Pancreas (tissue), 10 donors: ENCODE results near the gene MRPS6. TPM values are rescaled to one million over a fixed set of nuclear protein-coding genes. Genes with fewer than 3 reads are reported as not detected.
A peak's percentile ranks its signal among the peaks of the same experiment; 100 is the strongest.

ENCODE experiments used
- ATAC-seq, 4 donors: fragments of 200-7000 bp; cut with Tn5 transposase; one replicate each; pipeline versions ENCODE4 v1.8.0 to v1.9.1; 2020; ENCODE audit warnings: mild to moderate bottlenecking in 4 of 4, moderate library complexity in 4 of 4
- DNase-seq, 6 donors: peaks; one replicate each; pipeline ENCODE4 v3.0.0-alpha.2; 2020
- FAIRE-seq: peaks from 2 replicates; lab custom pipeline; 2012; peaks lifted over from hg19 to GRCh38; lab: Jason Lieb, UNC
- H3K27ac ChIP-seq, 4 donors: fragments of 200-600 bp; sonication (generic); 1 replicate in 3 of 4; 2 replicates in 1 of 4; pipeline versions ENCODE4 v1.5.0 to v1.8.0; 2020
- H3K27me3 ChIP-seq, 4 donors: fragments of 200-600 bp; one replicate each; pipeline ENCODE4 v1.8.0; 2021
- H3K36me3 ChIP-seq, 3 donors: fragments of 200-600 bp; sonication (generic) in 1 of 3; one replicate each; pipeline versions ENCODE4 v1.5.0 to v1.8.0; 2020 to 2021
- H3K4me1 ChIP-seq, 3 donors: fragments of 200-600 bp; one replicate each; pipeline ENCODE4 v1.8.0; 2021
- H3K4me3 ChIP-seq, 4 donors: fragments of 200-600 bp; sonication (generic) in 2 of 4; one replicate each; pipeline versions ENCODE4 v1.5.0 to v1.8.0; 2020 to 2021
- H3K9me3 ChIP-seq, 4 donors: fragments of 200-600 bp; one replicate each; pipeline ENCODE4 v1.8.0; 2021
- CTCF ChIP-seq, 4 donors: fragments of 200-600 bp; sonication (generic) in 3 of 4; IDR thresholded peaks; one replicate each; pipeline versions ENCODE4 v1.5.0 to v1.8.0; 2021; ENCODE audit warnings: antibody characterized with exemption in 4 of 4
- WGBS, 2 donors: extraction: QIAGEN DNeasy Blood & Tissue Kit; methylation state at CpG; one replicate each; pipeline ENCODE4 v1.1.7; 2013; 5-methylcytosine and 5-hydroxymethylcytosine counted together
- intact Hi-C, 3 donors: fragments of 100-400 bp; cut with DNase I; formaldehyde crosslinking; loops; one replicate each; pipeline versions ENCODE4 v1.11.1 to v1.14.2; 2022
- polyA plus RNA-seq, 2 donors: library from polyadenylated mRNA; stranded (reverse); fragments of 200-250 nt; gene quantifications; one replicate each; pipeline ENCODE4 v1.2.3, GENCODE V29; 2013
- total RNA-seq, 6 donors: library from RNA; stranded (reverse); fragmentation: NEBNext Ultra II Directional in 4 of 6; extraction: Animal tissue kit (Norgen Biotek cat#: 25700) in 4 of 6; gene quantifications; one replicate each; pipeline versions ENCODE4 v1.2.1 to v1.2.4, GENCODE V29; 2021 to 2023
- donor health status: healthy with polysubstance abuse.
- donor health status: DM: no; HTN: no; CAD: no; lungs with moderate emphysema.
- donor health status: DM: no; HTN: no; CAD: no.
- donor health status: control.
- donor health status: control.
- donor health status: Bipolar disorder and iron deficiency.
- donor health status: DM: yes; HTN: yes; CAD: no.
- donor health status: DM: no; HTN: no; CAD: no.
- donor health status: DM: no; HTN: no; CAD: no.
- donor health status: DM: yes; HTN: yes; CAD: no.

The MRPS6 gene
- total RNA-seq, result 10 to 100 TPM in 5 of 6 donors, 1 to 10 TPM in 1; 9.9 to 14.5 (median 12.3) TPM
- polyA plus RNA-seq, result 10 to 100 TPM; 16.9 to 18.5 TPM

- Histone ChIP-seq H3K36me3 (no peaks in the 10 kb centered on the region), H3K4me1 (peaks cover 7 to 19% (median 9%) of the 10 kb centered on the region in 3 donors), H3K27me3 (no peaks in the 10 kb centered on the region), H3K9me3 (no peaks in the 10 kb centered on the region), H3K27ac (peak within 1 kb of the TSS; percentile 76 to 92 (median 86)), H3K4me3 (peak within 1 kb of the TSS; percentile 48 to 70 (median 66))
- 0% methylated on average over 20 to 104 of the region's 104 CpGs for WGBS, 2 donors
- intact Hi-C loops, result no loop called here
- FAIRE-seq (no peak), ATAC-seq (peak; percentile 80 to 89 (median 84)), DNase-seq (peak; percentile 82 to 95 (median 90))
- TF ChIP-seq CTCF (IDR thresholded peaks at IDR 0.05), result no peak
These were observed at the start of gene MRPS6, which contains the start of gene SLC5A3 for GRCh38 chr21:34073032-34073748. TSS of gene MRPS6 (plus strand) at chr21:34073578. CDS start at chr21:34073701, 123 bp downstream. TSS of gene SLC5A3 (plus strand) at chr21:34073578. CDS start at chr21:34095199, 21,621 bp downstream.

- Histone ChIP-seq H3K27ac (no peak overlapping the region), H3K9me3 (no peaks in the 10 kb centered on the region), H3K4me1 (peaks cover 0 to 7% (median 0%) of the 10 kb centered on the region in 3 donors), H3K27me3 (no peaks in the 10 kb centered on the region), H3K36me3 (no peaks in the 10 kb centered on the region), H3K4me3 (no peak overlapping the region)
- no peak for TF ChIP-seq CTCF (IDR thresholded peaks at IDR 0.05)
- DNase-seq (no peak), FAIRE-seq (no peak), ATAC-seq (no peak)
- WGBS, 2 donors, result 69 to 75% methylated on average over 8 of the region's 8 CpGs
- intact Hi-C loops, result no loop called here
These were observed 49.5 kb upstream of the MRPS6 start for GRCh38 chr21:34023691-34024373.

- whole genome bisulfite sequencing, 2 donors, result 93 to 95% methylated on average over 3 of the region's 3 CpGs
- Histone ChIP-seq H3K27ac (no peak overlapping the region), H3K27me3 (no peaks in the 10 kb centered on the region), H3K4me3 (no peak overlapping the region), H3K4me1 (peaks cover 0 to 7% (median 0%) of the 10 kb centered on the region in 3 donors), H3K9me3 (no peaks in the 10 kb centered on the region), H3K36me3 (no peaks in the 10 kb centered on the region)
- TF ChIP-seq CTCF (IDR thresholded peaks at IDR 0.05), result no peak
- intact Hi-C loops, result no loop called here
- FAIRE-seq (no peak), DNase-seq (no peak), ATAC-seq (no peak)
These were observed 49.0 kb upstream of the MRPS6 start for GRCh38 chr21:34024374-34024693.

GRCh38 chr21:34027721-34028461 is 45.5 kb upstream of the MRPS6 start:
- no peak for DNase-seq
- no peaks in the 10 kb centered on the region for H3K36me3 ChIP-seq
- no peak for FAIRE-seq

More at GRCh38 chr21:34027721-34028461, 45.5 kb upstream of the MRPS6 start:
- Histone ChIP-seq H3K4me1 (no peaks in the 10 kb centered on the region), H3K9me3 (no peaks in the 10 kb centered on the region), H3K4me3 (no peak overlapping the region), H3K27me3 (no peaks in the 10 kb centered on the region), H3K27ac (no peak overlapping the region)
- no peak for ATAC-seq
- 67 to 75% methylated on average over 9 of the region's 9 CpGs for WGBS, 2 donors
- no peak for TF ChIP-seq CTCF (IDR thresholded peaks at IDR 0.05)
- intact Hi-C loops, result no loop called here
